ENCODE results near the gene DPF3.

- TF ChIP-seq, protein P1, sequence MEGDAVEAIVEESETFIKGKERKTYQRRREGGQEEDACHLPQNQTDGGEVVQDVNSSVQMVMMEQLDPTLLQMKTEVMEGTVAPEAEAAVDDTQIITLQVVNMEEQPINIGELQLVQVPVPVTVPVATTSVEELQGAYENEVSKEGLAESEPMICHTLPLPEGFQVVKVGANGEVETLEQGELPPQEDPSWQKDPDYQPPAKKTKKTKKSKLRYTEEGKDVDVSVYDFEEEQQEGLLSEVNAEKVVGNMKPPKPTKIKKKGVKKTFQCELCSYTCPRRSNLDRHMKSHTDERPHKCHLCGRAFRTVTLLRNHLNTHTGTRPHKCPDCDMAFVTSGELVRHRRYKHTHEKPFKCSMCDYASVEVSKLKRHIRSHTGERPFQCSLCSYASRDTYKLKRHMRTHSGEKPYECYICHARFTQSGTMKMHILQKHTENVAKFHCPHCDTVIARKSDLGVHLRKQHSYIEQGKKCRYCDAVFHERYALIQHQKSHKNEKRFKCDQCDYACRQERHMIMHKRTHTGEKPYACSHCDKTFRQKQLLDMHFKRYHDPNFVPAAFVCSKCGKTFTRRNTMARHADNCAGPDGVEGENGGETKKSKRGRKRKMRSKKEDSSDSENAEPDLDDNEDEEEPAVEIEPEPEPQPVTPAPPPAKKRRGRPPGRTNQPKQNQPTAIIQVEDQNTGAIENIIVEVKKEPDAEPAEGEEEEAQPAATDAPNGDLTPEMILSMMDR (IDR thresholded peaks at IDR 0.05), result no peak
- TF ChIP-seq POLR2A (IDR thresholded peaks at IDR 0.05), result no peak
These were observed 208.4 kb downstream of the DPF3 start for GRCh38 chr14:72685456-72685855.

Data from lower leg skin (tissue), 3 donors.